Neural progenitor cell (in vitro differentiated cells): ENCODE data around the gene FBXL14. TPM values are rescaled to one million over a fixed set of nuclear protein-coding genes. Genes with fewer than 3 reads are reported as not detected.
A peak's percentile ranks its signal among the peaks of the same experiment; 100 is the strongest.

ENCODE experiments used
- DNase-seq: peaks from one replicate; pipeline ENCODE4 v3.0.0-alpha.2; 2016; ENCODE audit warnings: low spot score
- H2AFZ ChIP-seq: fragments of 200-600 bp; sonication (generic); replicated peaks from 2 replicates; pipeline ENCODE4 v1.6.1; 2016; ENCODE audit warnings: antibody characterized with exemption
- H3F3A ChIP-seq: fragments of 200-600 bp; sonication (generic); 2 replicates; pipeline ENCODE4 v1.6.1; 2016; ENCODE audit warnings: antibody characterized with exemption, low read depth
- H3K27ac ChIP-seq: fragments of 200-600 bp; sonication (generic); 2 replicates; pipeline ENCODE4 v1.5.1; 2016; ENCODE audit warnings: mild to moderate bottlenecking
- H3K27me3 ChIP-seq: fragments of 200-600 bp; sonication (generic); 2 replicates; pipeline ENCODE4 v1.6.1; 2016; ENCODE audit warnings: mild to moderate bottlenecking, moderate library complexity
- H3K36me3 ChIP-seq: fragments of 200-600 bp; sonication (generic); 2 replicates; pipeline ENCODE4 v1.5.1; 2016
- H3K4me1 ChIP-seq: fragments of 200-600 bp; sonication (generic); 2 replicates; pipeline ENCODE4 v1.6.1; 2016; ENCODE audit warnings: mixed run types
- H3K4me2 ChIP-seq: fragments of 200-600 bp; sonication (generic); 2 replicates; pipeline ENCODE4 v1.6.1; 2016
- H3K4me3 ChIP-seq: fragments of 200-600 bp; sonication (generic); 2 replicates; pipeline ENCODE4 v1.5.1; 2016
- H3K79me2 ChIP-seq: fragments of 200-600 bp; sonication (generic); 2 replicates; pipeline ENCODE4 v1.6.1; 2016; ENCODE audit warnings: low read depth
- H3K9ac ChIP-seq: fragments of 200-600 bp; sonication (generic); 2 replicates; pipeline ENCODE4 v1.6.1; 2016
- H3K9me3 ChIP-seq: fragments of 200-600 bp; sonication (generic); 2 replicates; pipeline ENCODE4 v1.5.1; 2016; ENCODE audit warnings: low read depth
- H4K20me1 ChIP-seq: fragments of 200-600 bp; sonication (generic); 2 replicates; pipeline ENCODE4 v1.6.1; 2016; ENCODE audit warnings: low read depth
- H3K27ac Mint-ChIP-seq: 3 replicates; pipeline ENCODE4 v1.8.0; 2021; ENCODE audit warnings: mixed read lengths
- H3K27me3 Mint-ChIP-seq: 2 replicates; pipeline ENCODE4 v1.8.0; 2022; ENCODE audit warnings: low read depth, mild to moderate bottlenecking, inconsistent platforms, moderate library complexity, mixed read lengths; ENCODE audit not compliant: insufficient read depth
- H3K36me3 Mint-ChIP-seq: 3 replicates; pipeline ENCODE4 v1.8.0; 2021; ENCODE audit warnings: mixed read lengths
- H3K4me1 Mint-ChIP-seq: 3 replicates; pipeline ENCODE4 v1.8.0; 2021; ENCODE audit warnings: mixed read lengths
- H3K4me3 Mint-ChIP-seq: 3 replicates; pipeline ENCODE4 v1.8.0; 2021; ENCODE audit warnings: mild to moderate bottlenecking, moderate library complexity, mixed read lengths
- H3K9me3 Mint-ChIP-seq: 3 replicates; pipeline ENCODE4 v1.8.0; 2020; ENCODE audit warnings: mixed read lengths
- CTCF ChIP-seq: fragments of 200-600 bp; sonication (generic); IDR thresholded peaks from 2 replicates; pipeline ENCODE4 v1.5.1; 2017; ENCODE audit warnings: antibody characterized with exemption, mild to moderate bottlenecking
- EZH2 ChIP-seq: fragments of 200-600 bp; sonication (generic); IDR thresholded peaks from 2 replicates; pipeline ENCODE4 v1.6.1; 2017; ENCODE audit warnings: antibody characterized with exemption, mild to moderate bottlenecking, moderate library complexity
- EZH2phosphoT487 ChIP-seq: fragments of 200-600 bp; sonication (generic); IDR thresholded peaks from 2 replicates; pipeline ENCODE4 v1.6.1; 2017; ENCODE audit warnings: antibody characterized with exemption
- total RNA-seq: library from RNA; depleted of rRNA; stranded (reverse); fragments of >200 nt; gene quantifications from 2 replicates; pipeline ENCODE4 v1.2.3, GENCODE V29; 2015; ENCODE audit warnings: low replicate concordance

The FBXL14 gene
- total RNA-seq, 1 donor from 2014 or later: 27.3 TPM

GRCh38 chr12:1566449-1567135 lies 27.8 kb downstream of the FBXL14 start:
- Histone ChIP-seq H2AFZ (no peak overlapping the region), H4K20me1 (peaks cover 57% of the 10 kb centered on the region), H3K4me2 (peak overlapping the region; percentile 66), H3K4me1 (peaks cover 35% of the 10 kb centered on the region), H3K27ac (peak overlapping the region; percentile 74), H3K9ac (no peak overlapping the region), H3K9me3 (no peaks in the 10 kb centered on the region), H3K36me3 (no peaks in the 10 kb centered on the region), H3K27me3 (no peaks in the 10 kb centered on the region), H3F3A (peaks cover 14% of the 10 kb centered on the region), H3K79me2 (peaks cover 70% of the 10 kb centered on the region), H3K4me3 (peak overlapping the region; percentile 7)
- Mint-ChIP-seq H3K4me1 (peaks cover 24% of the 10 kb centered on the region), H3K4me3 (peak overlapping the region; percentile 44), H3K27me3 (peaks cover 8% of the 10 kb centered on the region), H3K27ac (peak overlapping the region; percentile 78), H3K9me3 (no peaks in the 10 kb centered on the region), H3K36me3 (peaks cover 13% of the 10 kb centered on the region)
- peak; percentile 57 for DNase-seq
- TF ChIP-seq CTCF: no peak
- no peak for TF ChIP-seq EZH2
- TF ChIP-seq EZH2phosphoT487: no peak

GRCh38 chr12:1565172-1565571 lies 29.2 kb downstream of the FBXL14 start:
- H3K4me2 ChIP-seq: peak overlapping the region; percentile 66
- peaks cover 74% of the 10 kb centered on the region for H3K79me2 ChIP-seq

GRCh38 chr12:1564067-1564466 lies 30.3 kb downstream of the FBXL14 start:
- Histone ChIP-seq H3K4me2 (no peak overlapping the region), H3K79me2 (peaks cover 76% of the 10 kb centered on the region), H3K36me3 (no peaks in the 10 kb centered on the region), H3K27ac (no peak overlapping the region), H4K20me1 (peaks cover 82% of the 10 kb centered on the region), H3K9ac (no peak overlapping the region), H3K4me3 (no peak overlapping the region), H3K9me3 (no peaks in the 10 kb centered on the region), H2AFZ (no peak overlapping the region), H3F3A (peaks cover 19% of the 10 kb centered on the region), H3K4me1 (peaks cover 43% of the 10 kb centered on the region), H3K27me3 (no peaks in the 10 kb centered on the region)
- Mint-ChIP-seq H3K36me3 (peaks cover 13% of the 10 kb centered on the region), H3K27me3 (peaks cover 5% of the 10 kb centered on the region), H3K9me3 (no peaks in the 10 kb centered on the region), H3K4me3 (no peak overlapping the region), H3K27ac (no peak overlapping the region), H3K4me1 (peaks cover 35% of the 10 kb centered on the region)
- no peak for TF ChIP-seq EZH2
- TF ChIP-seq CTCF: no peak
- TF ChIP-seq EZH2phosphoT487: no peak
- no peak for DNase-seq

More at GRCh38 chr12:1565172-1565571, 29.2 kb downstream of the FBXL14 start:
- no peaks in the 10 kb centered on the region for H3K36me3 ChIP-seq
- peaks cover 14% of the 10 kb centered on the region for H3F3A ChIP-seq
- no peak for DNase-seq
- H2AFZ ChIP-seq: no peak overlapping the region
- H3K4me1 Mint-ChIP-seq: peaks cover 27% of the 10 kb centered on the region
- H3K4me1 ChIP-seq: peaks cover 35% of the 10 kb centered on the region
- peaks cover 72% of the 10 kb centered on the region for H4K20me1 ChIP-seq
- H3K27me3 Mint-ChIP-seq: peaks cover 5% of the 10 kb centered on the region
- H3K27ac Mint-ChIP-seq: no peak overlapping the region
- no peak overlapping the region for H3K4me3 ChIP-seq
- H3K9me3 ChIP-seq: no peaks in the 10 kb centered on the region
- H3K27me3 ChIP-seq: no peaks in the 10 kb centered on the region
- H3K9me3 Mint-ChIP-seq: no peaks in the 10 kb centered on the region
- no peak overlapping the region for H3K27ac ChIP-seq
- peaks cover 11% of the 10 kb centered on the region for H3K36me3 Mint-ChIP-seq
- TF ChIP-seq EZH2: no peak
- no peak for TF ChIP-seq CTCF
- TF ChIP-seq EZH2phosphoT487: no peak
- H3K4me3 Mint-ChIP-seq: no peak overlapping the region
- no peak overlapping the region for H3K9ac ChIP-seq
